NCI-H2029 (cell line): ENCODE measurements around the gene TSNAX.

Source experiments
- DNase-seq: peaks from one replicate; lab custom pipeline; 2025; lab: John Stamatoyannopoulos, UW

Gene TSNAX

GRCh38 chr1:231518485-231519034, 9.9 kb upstream of the TSNAX start:
- no peak for DNase-seq

GRCh38 chr1:231519166-231519565, 9.3 kb upstream of the TSNAX start:
- no peak for DNase-seq

DNA sequence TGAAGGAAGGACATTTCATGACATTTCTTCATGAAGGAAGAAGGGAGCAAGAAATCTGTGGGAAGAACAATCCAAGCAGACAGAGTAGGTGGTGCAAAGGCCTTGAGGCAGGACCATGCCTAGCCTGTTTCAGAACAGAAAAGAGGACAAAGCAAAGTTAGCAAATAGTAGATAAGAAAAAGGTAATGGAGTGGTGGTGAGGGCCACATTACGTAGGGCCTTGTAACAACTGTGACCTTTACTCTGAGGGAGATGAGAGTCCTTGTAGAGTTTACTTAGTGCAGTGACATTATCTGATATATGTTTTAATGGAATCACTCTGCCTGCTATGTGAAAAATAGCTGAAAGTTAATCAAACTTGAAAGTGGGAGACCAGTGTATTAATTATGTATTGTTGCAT, 6.4 kb upstream of the TSNAX start:
- DNase-seq, result no peak

- DNase-seq, result no peak
These were observed 5.4 kb upstream of the TSNAX start for GRCh38 chr1:231522931-231523642.

- no peak for DNase-seq
These were observed 4.7 kb upstream of the TSNAX start for GRCh38 chr1:231523816-231524215.

DNA sequence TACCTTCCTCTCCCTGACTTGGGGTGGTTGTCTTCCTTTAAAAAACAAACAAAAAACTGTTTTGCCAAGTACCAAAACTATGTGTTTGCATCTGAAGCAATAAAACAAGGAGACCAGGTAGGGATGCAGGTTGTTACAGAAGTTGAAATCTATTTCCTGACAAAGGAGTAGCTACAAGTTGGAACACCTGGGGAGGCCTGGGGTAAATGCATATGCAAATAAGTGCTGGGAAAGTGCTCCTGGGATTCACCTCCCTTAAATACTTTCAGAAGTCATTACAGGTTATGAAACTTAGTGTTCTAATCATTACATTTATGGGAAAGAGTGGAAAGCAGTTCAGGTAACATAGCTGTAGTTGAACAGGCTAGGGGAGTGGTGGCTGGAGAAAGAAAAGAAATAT, 1.9 kb upstream of the TSNAX start:
- no peak for DNase-seq

- peak; percentile 25 for DNase-seq
These were observed 790 bp upstream of the TSNAX start for GRCh38 chr1:231527586-231528171.

- no peak for DNase-seq
These were observed 4.8 kb downstream of the TSNAX start for GRCh38 chr1:231533240-231533639.

GRCh38 chr1:231534703-231535159, 6.3 kb downstream of the TSNAX start:
- DNase-seq, result peak; percentile 32

GRCh38 chr1:231536099-231536498, 7.6 kb downstream of the TSNAX start:
- DNase-seq, result no peak

DNA sequence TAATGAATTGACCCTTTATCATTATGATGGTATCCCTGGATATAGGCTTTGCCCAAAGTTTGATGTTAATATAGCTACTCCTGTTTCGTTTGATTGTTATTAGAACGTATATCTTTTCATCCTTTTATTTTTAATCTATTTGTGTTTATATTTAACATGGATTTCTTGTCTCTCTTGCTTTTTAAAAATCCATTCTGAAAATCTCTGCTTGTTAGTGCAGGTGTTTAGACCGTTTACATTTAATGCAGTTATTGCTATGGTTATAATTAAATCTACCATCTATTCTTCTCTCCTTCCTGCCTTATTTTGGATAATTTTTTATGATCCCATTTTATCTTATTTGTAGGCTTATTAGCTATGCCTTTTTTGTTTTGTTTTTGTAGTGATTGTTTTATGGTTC, 12.4 kb downstream of the TSNAX start:
- no peak for DNase-seq

DNA sequence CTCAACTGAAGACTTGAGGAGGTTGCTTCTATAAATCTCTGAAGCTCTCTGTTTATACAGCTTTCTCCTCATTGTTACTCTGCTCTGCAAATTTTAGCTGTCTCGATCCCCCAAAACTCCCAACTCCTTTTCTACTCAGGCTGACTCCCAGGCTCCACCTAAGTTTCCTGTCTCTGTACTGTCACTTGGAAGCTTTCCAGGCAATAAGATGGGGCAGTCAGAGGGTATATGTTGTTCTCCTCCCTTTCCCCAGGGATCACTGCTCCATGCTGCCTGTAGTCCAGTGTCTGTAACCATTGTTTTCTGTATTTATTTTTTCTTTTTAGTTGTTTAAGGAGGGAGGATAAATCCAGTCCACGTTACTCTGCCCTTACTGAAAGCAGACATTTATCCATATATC, 13.4 kb downstream of the TSNAX start:
- no peak for DNase-seq

GRCh38 chr1:231544943-231545592, 16.6 kb downstream of the TSNAX start:
- DNase-seq, result no peak

DNA sequence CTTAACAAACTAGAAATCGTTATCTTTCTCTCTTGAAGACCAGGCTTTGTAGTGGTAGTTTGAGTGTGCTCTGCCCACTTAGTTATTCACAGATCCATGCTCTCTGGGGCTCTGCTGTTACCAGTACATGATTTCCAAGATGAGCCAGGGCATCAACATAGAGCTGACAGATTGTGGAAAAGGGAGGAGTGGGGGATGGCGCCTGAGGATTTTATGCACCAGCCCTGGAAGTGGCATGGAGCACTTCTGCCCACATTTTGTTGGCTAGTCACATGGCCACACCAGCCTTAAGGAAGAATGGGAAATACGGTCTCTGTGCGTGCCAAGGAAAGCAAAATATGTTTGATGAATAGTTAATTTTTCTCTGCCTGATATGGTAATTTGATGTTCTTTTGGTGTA, 18.2 kb downstream of the TSNAX start:
- DNase-seq, result no peak

- DNase-seq, result no peak
These were observed 21.4 kb downstream of the TSNAX start for GRCh38 chr1:231549733-231550447.

DNA sequence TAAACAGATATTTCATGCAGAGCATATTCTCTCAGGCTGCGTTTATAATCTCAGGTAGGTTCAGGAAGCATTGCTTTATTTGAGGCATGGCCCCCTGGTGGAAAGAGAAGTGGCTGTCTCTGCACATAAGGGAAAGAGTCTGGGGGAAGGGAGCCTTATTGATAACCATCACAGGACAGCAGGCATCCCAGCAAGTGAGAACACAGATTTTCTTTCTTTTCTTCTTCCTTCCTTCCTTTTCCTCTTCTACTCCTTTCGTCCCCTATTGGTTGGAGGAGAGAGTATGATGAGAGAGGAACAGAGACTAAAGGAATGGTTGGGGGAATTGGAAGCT, 21.9 kb downstream of the TSNAX start:
- DNase-seq, result no peak

- DNase-seq, result no peak
These were observed 24.9 kb downstream of the TSNAX start for GRCh38 chr1:231553320-231553719.

DNA sequence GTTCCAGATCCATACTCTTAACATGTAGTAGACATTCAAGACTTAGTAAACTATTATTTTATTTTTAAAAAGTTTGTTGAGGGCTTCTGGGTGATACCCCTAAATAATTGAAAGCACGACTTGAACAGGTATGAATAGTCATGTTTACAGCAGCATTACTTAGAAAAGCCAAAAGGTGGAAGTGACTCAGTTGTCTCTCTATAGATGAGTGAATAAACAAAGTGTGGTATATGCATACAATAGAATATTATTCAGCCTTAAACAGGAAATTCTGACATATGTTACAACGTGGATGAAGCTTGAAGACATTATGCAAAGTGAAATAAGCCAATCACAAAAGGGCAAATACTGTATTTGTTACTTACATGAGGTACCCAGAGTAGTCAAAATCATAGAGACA, 26.5 kb downstream of the TSNAX start:
- DNase-seq, result no peak

- no peak for DNase-seq
These were observed 28.9 kb downstream of the TSNAX start for GRCh38 chr1:231557411-231557810.

GRCh38 chr1:231557898-231558707, 29.6 kb downstream of the TSNAX start:
- peak; percentile 7 for DNase-seq

DNA sequence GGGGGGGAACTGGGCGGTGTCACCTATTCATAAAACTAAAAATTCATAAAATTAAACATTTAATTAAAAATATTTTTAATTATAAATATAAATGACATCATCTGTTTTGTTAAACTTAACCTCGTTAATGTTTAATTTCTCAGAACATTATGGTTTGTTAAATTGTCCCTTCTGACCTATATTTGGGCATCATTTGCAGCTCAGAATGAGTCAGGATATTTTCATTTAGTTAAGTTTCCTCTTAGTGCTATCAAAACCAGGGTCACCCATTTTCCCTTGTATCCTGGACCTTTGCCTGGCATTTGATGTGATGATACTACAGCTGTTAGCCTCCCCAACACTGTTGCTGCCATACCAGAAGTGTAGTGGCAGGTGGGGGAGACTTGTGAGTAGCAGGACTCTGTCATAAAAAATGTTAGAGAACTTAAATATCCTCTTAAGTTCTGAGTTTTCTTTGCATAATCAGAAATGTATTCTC, 30.3 kb downstream of the TSNAX start:
- no peak for DNase-seq
